Endodermal cell (in vitro differentiated cells): Measurements from ENCODE around the gene PICK1. TPM values are rescaled to one million over a fixed set of nuclear protein-coding genes. Genes with fewer than 3 reads are reported as not detected.
"Not testable (repeated sequence)": the region's sequence is repeated elsewhere in the genome, so short reads cannot be mapped to it uniquely, and the experiment has no call there.

Experiments used
- DNase-seq: peaks from one replicate; pipeline ENCODE4 v3.0.0-alpha.2; 2017
- H3K27ac ChIP-seq: 2 replicates; pipeline ENCODE4 v1.5.1; 2013; ENCODE audit warnings: mild to moderate bottlenecking, low read depth, low read length, moderate library complexity
- H3K27me3 ChIP-seq: 2 replicates; pipeline ENCODE4 v1.6.1; 2013; ENCODE audit warnings: mild to moderate bottlenecking, low read length, moderate library complexity; ENCODE audit not compliant: insufficient read depth, control insufficient read depth, poor library complexity, severe bottlenecking
- H3K36me3 ChIP-seq: 2 replicates; pipeline ENCODE4 v1.7.0; 2013; ENCODE audit warnings: mild to moderate bottlenecking, low read length, moderate library complexity; ENCODE audit not compliant: control insufficient read depth, insufficient read depth
- H3K4me1 ChIP-seq: one replicate; pipeline ENCODE4 v1.7.0; 2013; ENCODE audit warnings: low read length; ENCODE audit not compliant: control insufficient read depth, insufficient read depth
- H3K4me3 ChIP-seq: 2 replicates; pipeline ENCODE4 v1.5.1; 2013; ENCODE audit warnings: mild to moderate bottlenecking, low read length, moderate library complexity
- H3K9ac ChIP-seq: 2 replicates; pipeline ENCODE4 v1.6.1; 2013; ENCODE audit warnings: mild to moderate bottlenecking, low read length, moderate library complexity; ENCODE audit not compliant: poor library complexity, severe bottlenecking; ENCODE audit errors: extremely low read depth
- H3K9me3 ChIP-seq: 2 replicates; pipeline ENCODE4 v1.6.1; 2013; ENCODE audit warnings: mild to moderate bottlenecking, low read length, moderate library complexity; ENCODE audit not compliant: control insufficient read depth
- H3K27ac Mint-ChIP-seq: 2 replicates; pipeline ENCODE4 v1.8.0; 2020; ENCODE audit warnings: mixed read lengths
- H3K27me3 Mint-ChIP-seq: 2 replicates; pipeline ENCODE4 v1.8.0; 2021; ENCODE audit warnings: mild to moderate bottlenecking, mixed read lengths; ENCODE audit not compliant: insufficient read depth
- H3K36me3 Mint-ChIP-seq: 2 replicates; pipeline ENCODE4 v1.8.0; 2020; ENCODE audit warnings: low read depth, mixed read lengths
- H3K4me1 Mint-ChIP-seq: 2 replicates; pipeline ENCODE4 v1.8.0; 2020; ENCODE audit warnings: mixed read lengths
- H3K4me3 Mint-ChIP-seq: 2 replicates; pipeline ENCODE4 v1.8.0; 2020; ENCODE audit warnings: mild to moderate bottlenecking, moderate library complexity, mixed read lengths
- H3K9me3 Mint-ChIP-seq: 2 replicates; pipeline ENCODE4 v1.8.0; 2020; ENCODE audit warnings: mild to moderate bottlenecking, mixed read lengths
- CTCF ChIP-seq: fragments of 200-600 bp; sonication (generic); conservative IDR thresholded peaks from 2 replicates; pipeline ENCODE4 v1.5.0; 2021; ENCODE audit warnings: antibody characterized with exemption, mild to moderate bottlenecking
- WGBS, 2 experiments: methylation state at CpG; one replicate each; pipeline versions ENCODE4 v1.1.5 to v1.1.7; 2013; ENCODE audit warnings: missing lambda C conversion rate in 2 of 2, mixed read lengths in 1 of 2; ENCODE audit not compliant: insufficient coverage in 1 of 2, insufficient read length in 1 of 2; 5-methylcytosine and 5-hydroxymethylcytosine counted together
- total RNA-seq, 2 donors: library from RNA; stranded (reverse); fragmentation: NEBNext Ultra II Directional in 1 of 2; extraction: Animal tissue kit (Norgen Biotek cat#: 25700) in 1 of 2; gene quantifications; 2 replicates in 1 of 2; 3 replicates in 1 of 2; pipeline ENCODE4 v1.2.1, GENCODE V29; 2021

The PICK1 gene
- total RNA-seq, 2 donors from 2014 or later, result 42.7 to 54.1 TPM

GRCh38 chr22:38077096-38077495, 19.9 kb downstream of the PICK1 start:
- no peaks in the 10 kb centered on the region for H3K9me3 ChIP-seq
- no peak overlapping the region for H3K4me3 ChIP-seq
- Mint-ChIP-seq H3K4me3 (no peak overlapping the region), H3K27ac (no peak overlapping the region), H3K27me3 (peaks cover 28% of the 10 kb centered on the region), H3K4me1 (no peaks in the 10 kb centered on the region), H3K9me3 (no peaks in the 10 kb centered on the region), H3K36me3 (peaks cover 23% of the 10 kb centered on the region)
- DNase-seq, result no peak
- H3K27ac ChIP-seq, result no peak overlapping the region
- H3K36me3 ChIP-seq, result peaks cover 11% of the 10 kb centered on the region
- H3K9ac ChIP-seq, result no peak overlapping the region
- WGBS, 2 experiments, result 90 to 93% methylated on average over 12 of the region's 12 CpGs
- H3K4me1 ChIP-seq, result no peaks in the 10 kb centered on the region
- no peak for TF ChIP-seq CTCF
- peaks cover 20% of the 10 kb centered on the region for H3K27me3 ChIP-seq

GRCh38 chr22:38077595-38077994, 20.4 kb downstream of the PICK1 start:
- peaks cover 32% of the 10 kb centered on the region for H3K27me3 Mint-ChIP-seq
- 90 to 97% methylated on average over 5 to 14 of the region's 14 CpGs for WGBS, 2 experiments

GRCh38 chr22:38078046-38078840, 21.0 kb downstream of the PICK1 start:
- Mint-ChIP-seq H3K27ac (no peak overlapping the region), H3K27me3 (peaks cover 37% of the 10 kb centered on the region), H3K36me3 (peaks cover 13% of the 10 kb centered on the region), H3K9me3 (no peaks in the 10 kb centered on the region), H3K4me3 (no peak overlapping the region), H3K4me1 (no peaks in the 10 kb centered on the region)
- DNase-seq, result peak; percentile 55
- 85 to 92% methylated on average over 13 to 22 of the region's 22 CpGs for WGBS, 2 experiments
- Histone ChIP-seq H3K9ac (no peak overlapping the region), H3K4me1 (no peaks in the 10 kb centered on the region), H3K9me3 (no peaks in the 10 kb centered on the region), H3K36me3 (peaks cover 4% of the 10 kb centered on the region), H3K27ac (no peak overlapping the region), H3K4me3 (no peak overlapping the region), H3K27me3 (peaks cover 27% of the 10 kb centered on the region)
- no peak for TF ChIP-seq CTCF

More at GRCh38 chr22:38077595-38077994, 20.4 kb downstream of the PICK1 start:
- H3K27me3 ChIP-seq, result peaks cover 23% of the 10 kb centered on the region
- DNase-seq, result no peak
- H3K4me1 ChIP-seq, result no peaks in the 10 kb centered on the region
- H3K9me3 ChIP-seq, result no peaks in the 10 kb centered on the region
- no peaks in the 10 kb centered on the region for H3K4me1 Mint-ChIP-seq
- H3K27ac Mint-ChIP-seq, result no peak overlapping the region
- no peak overlapping the region for H3K4me3 Mint-ChIP-seq
- H3K4me3 ChIP-seq, result no peak overlapping the region
- no peak overlapping the region for H3K9ac ChIP-seq
- no peak for TF ChIP-seq CTCF
- peaks cover 10% of the 10 kb centered on the region for H3K36me3 ChIP-seq
- H3K9me3 Mint-ChIP-seq, result no peaks in the 10 kb centered on the region
- no peak overlapping the region for H3K27ac ChIP-seq
- peaks cover 19% of the 10 kb centered on the region for H3K36me3 Mint-ChIP-seq

- WGBS, 2 experiments, result 98 to 100% methylated on average over 1 to 2 of the region's 2 CpGs
- not testable (repeated sequence) for H3K9ac ChIP-seq, H3K4me1 ChIP-seq, H3K27ac Mint-ChIP-seq, H3K36me3 Mint-ChIP-seq, H3K27ac ChIP-seq, DNase-seq, H3K4me3 ChIP-seq, H3K36me3 ChIP-seq, H3K9me3 Mint-ChIP-seq, H3K4me1 Mint-ChIP-seq, H3K9me3 ChIP-seq, H3K4me3 Mint-ChIP-seq
- H3K27me3 Mint-ChIP-seq, result peaks cover 39% of the 10 kb centered on the region
- peaks cover 27% of the 10 kb centered on the region for H3K27me3 ChIP-seq
These were observed 22.0 kb downstream of the PICK1 start for GRCh38 chr22:38079208-38079607.
